WTC11 (cell line): ENCODE data around the gene CSF1.

Experiments
- AFF4 ChIP-seq: sonication (generic); formaldehyde crosslinking; IDR thresholded peaks from 2 replicates; pipeline ENCODE4 v1.8.1; 2023; ENCODE audit warnings: mild to moderate bottlenecking, missing genetic modification reagents, borderline replicate concordance
- CREB1 ChIP-seq: sonication (generic); formaldehyde crosslinking; IDR thresholded peaks from 2 replicates; pipeline ENCODE4 v1.8.0; 2023; ENCODE audit warnings: mild to moderate bottlenecking, missing genetic modification reagents
- CTCF ChIP-seq: fragments of 200-600 bp; IDR thresholded peaks from 2 replicates; pipeline ENCODE4 v1.8.0; 2022; ENCODE audit warnings: antibody characterized with exemption
- FOXJ3 ChIP-seq: sonication (generic); formaldehyde crosslinking; IDR thresholded peaks from 2 replicates; pipeline ENCODE4 v1.9.0; 2021; ENCODE audit warnings: missing genetic modification reagents, mild to moderate bottlenecking, borderline replicate concordance
- GTF2I ChIP-seq: fragments of 250-450 bp; sonication (Bioruptor Pico); conservative IDR thresholded peaks from 2 replicates; pipeline ENCODE4 v1.4.0; 2021; ENCODE audit warnings: mild to moderate bottlenecking
- HMGXB4 ChIP-seq: sonication (generic); formaldehyde crosslinking; IDR thresholded peaks from 2 replicates; pipeline ENCODE4 v1.8.1; 2023; ENCODE audit warnings: mild to moderate bottlenecking, moderate library complexity, missing genetic modification reagents
- MAX ChIP-seq: sonication (generic); formaldehyde crosslinking; IDR thresholded peaks from 2 replicates; pipeline ENCODE4 v1.8.0; 2022; ENCODE audit warnings: mild to moderate bottlenecking, missing genetic modification reagents
- NFE2L1 ChIP-seq: sonication (generic); formaldehyde crosslinking; IDR thresholded peaks from 2 replicates; pipeline ENCODE4 v1.8.1; 2023; ENCODE audit warnings: missing genetic modification reagents
- NR1H2 ChIP-seq: sonication (generic); formaldehyde crosslinking; IDR thresholded peaks from 2 replicates; pipeline ENCODE4 v1.9.0; 2021; ENCODE audit warnings: mild to moderate bottlenecking, moderate library complexity, missing genetic modification reagents
- NR2C2 ChIP-seq: sonication (generic); formaldehyde crosslinking; IDR thresholded peaks from 2 replicates; pipeline ENCODE4 v1.8.0; 2022; ENCODE audit warnings: mild to moderate bottlenecking, missing genetic modification reagents
- RELA ChIP-seq: sonication (generic); formaldehyde crosslinking; IDR thresholded peaks from 2 replicates; pipeline ENCODE4 v1.8.1; 2022; ENCODE audit warnings: missing genetic modification reagents, mild to moderate bottlenecking, borderline replicate concordance
- SP1 ChIP-seq: sonication (generic); formaldehyde crosslinking; conservative IDR thresholded peaks from 2 replicates; pipeline ENCODE4 v1.8.1; 2022; ENCODE audit warnings: missing genetic modification reagents
- TEAD4 ChIP-seq: sonication (generic); formaldehyde crosslinking; IDR thresholded peaks from 2 replicates; pipeline ENCODE4 v1.8.0; 2022; ENCODE audit warnings: mild to moderate bottlenecking, missing genetic modification reagents
- TF ChIP-seq, protein P1 (sequence below): sonication (generic); formaldehyde crosslinking; IDR thresholded peaks from 2 replicates; pipeline ENCODE4 v1.8.1; 2023; ENCODE audit warnings: mild to moderate bottlenecking, missing genetic modification reagents

DNA sequence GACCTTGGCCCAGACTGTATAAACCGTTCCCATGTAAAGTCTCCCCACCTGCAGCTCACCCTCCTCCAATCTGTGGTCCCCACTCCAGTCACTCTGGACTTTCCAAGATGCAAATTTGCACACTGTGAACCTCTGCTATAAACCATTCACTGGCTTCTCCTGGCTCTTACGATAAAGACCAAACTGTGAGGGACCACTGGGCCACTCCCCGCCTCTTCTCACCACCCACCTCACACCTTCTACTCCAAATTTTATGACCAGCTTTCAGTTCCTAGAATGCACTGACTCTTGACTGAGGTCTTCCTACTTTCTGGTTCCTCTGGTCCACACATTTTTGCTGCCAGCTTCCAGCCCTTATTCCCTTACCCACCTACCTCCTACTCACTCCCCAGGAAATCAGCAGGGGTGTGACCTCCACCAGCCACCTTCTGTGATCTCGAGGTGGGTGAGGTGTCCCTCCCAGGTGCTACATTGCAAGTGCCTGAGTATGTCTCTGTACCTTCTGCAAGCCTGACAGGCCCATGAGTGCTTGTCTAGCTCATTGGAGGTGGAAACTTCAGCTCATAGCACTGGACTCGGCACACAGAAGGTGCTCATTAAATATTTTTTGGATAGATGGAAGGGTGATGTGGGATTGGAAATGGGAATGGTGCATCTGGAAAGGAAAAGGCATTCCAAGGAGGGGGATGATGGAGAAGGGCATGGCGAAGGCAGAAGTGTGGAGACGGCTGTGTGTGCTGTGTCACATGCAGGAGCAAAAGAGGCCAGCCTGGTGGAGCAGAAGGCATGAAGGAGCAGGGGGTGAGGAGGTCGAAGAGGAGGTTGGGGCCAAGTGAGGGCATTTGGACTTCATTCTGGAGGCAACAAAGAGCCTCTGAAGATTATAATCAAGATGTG, 15.6 kb upstream of the CSF1 start:
- no peak for TF ChIP-seq CTCF
- TF ChIP-seq FOXJ3 (CRISPR knock-in tag), result no peak
- TF ChIP-seq CREB1 (CRISPR knock-in tag), result no peak
- no peak for TF ChIP-seq NR2C2 (CRISPR knock-in tag)
- no peak for TF ChIP-seq AFF4 (CRISPR knock-in tag)
- no peak for TF ChIP-seq SP1 (CRISPR knock-in tag)
- TF ChIP-seq NR1H2 (CRISPR knock-in tag), result no peak
- TF ChIP-seq MAX (CRISPR knock-in tag), result no peak
- no peak for TF ChIP-seq TEAD4
- TF ChIP-seq RELA (CRISPR knock-in tag), result no peak
- TF ChIP-seq GTF2I, result no peak
- no peak for TF ChIP-seq NFE2L1
- TF ChIP-seq, protein P1, sequence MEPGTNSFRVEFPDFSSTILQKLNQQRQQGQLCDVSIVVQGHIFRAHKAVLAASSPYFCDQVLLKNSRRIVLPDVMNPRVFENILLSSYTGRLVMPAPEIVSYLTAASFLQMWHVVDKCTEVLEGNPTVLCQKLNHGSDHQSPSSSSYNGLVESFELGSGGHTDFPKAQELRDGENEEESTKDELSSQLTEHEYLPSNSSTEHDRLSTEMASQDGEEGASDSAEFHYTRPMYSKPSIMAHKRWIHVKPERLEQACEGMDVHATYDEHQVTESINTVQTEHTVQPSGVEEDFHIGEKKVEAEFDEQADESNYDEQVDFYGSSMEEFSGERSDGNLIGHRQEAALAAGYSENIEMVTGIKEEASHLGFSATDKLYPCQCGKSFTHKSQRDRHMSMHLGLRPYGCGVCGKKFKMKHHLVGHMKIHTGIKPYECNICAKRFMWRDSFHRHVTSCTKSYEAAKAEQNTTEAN, result no peak
- TF ChIP-seq HMGXB4, result no peak
